Activated CD4-positive, alpha-beta T cell treated with anti-CD3 and anti-CD28 coated beads, Interleukin-2, Interleukin-4, amounts not matched to agents 100 ng/mL and 50 ng/mL, durations not matched to agents 16 hours and 8 hours (primary cell): Measurements from ENCODE around the gene CTIF.

ENCODE experiments used
- DNase-seq: peaks from one replicate; pipeline ENCODE4 v3.0.0-alpha.2; 2020; ENCODE audit warnings: low spot score

The CTIF gene

GRCh38 chr18:48551100-48551499, 12.3 kb downstream of the CTIF start:
- no peak for DNase-seq

- DNase-seq, result no peak
Measured at GRCh38 chr18:48552130-48552529, 13.3 kb downstream of the CTIF start.

DNA sequence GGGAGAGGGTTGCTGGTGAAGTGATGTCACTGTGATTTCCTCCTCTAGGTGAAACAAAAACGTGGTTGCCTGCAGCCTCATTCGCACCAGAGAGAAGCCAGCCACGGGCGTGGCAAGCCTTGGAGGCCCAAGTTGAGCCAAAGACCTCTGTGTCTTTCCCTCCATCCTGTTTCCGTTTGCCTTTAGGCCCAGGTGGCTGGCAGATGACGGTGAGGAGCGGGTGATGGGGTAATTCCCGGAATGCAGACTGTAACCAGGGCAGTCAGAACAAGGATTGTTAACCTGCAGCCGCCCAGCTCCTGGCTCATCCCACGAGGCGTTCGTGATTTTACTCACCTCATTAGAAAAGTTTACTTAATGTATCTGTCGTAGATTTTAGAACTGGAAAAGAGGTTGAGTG, 14.4 kb downstream of the CTIF start:
- DNase-seq, result no peak

GRCh38 chr18:48554610-48555400, 16.0 kb downstream of the CTIF start:
- DNase-seq, result no peak

- DNase-seq, result no peak
Measured at GRCh38 chr18:48555465-48555995, 16.7 kb downstream of the CTIF start.

- no peak for DNase-seq
Measured at GRCh38 chr18:48557640-48558174, 18.9 kb downstream of the CTIF start.

DNA sequence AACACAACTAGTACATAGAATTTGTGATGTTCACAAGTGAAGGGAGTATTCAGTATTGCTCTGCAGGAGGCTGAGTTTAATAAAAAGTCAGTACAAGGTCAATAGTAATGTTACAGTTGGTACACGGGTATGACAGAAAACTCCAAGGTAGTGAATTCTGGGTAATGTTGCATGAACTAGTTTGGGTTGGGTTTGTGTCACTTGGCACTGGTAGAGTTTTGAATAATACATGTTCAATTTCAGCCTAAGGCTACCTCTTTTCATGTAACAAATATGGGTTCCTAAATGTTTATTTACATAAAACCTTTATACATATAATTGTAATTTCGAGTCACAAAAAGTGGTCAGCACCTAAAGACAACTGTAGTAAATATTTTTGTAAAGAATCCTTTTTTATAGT, 19.4 kb downstream of the CTIF start:
- DNase-seq, result no peak

- no peak for DNase-seq
Measured at GRCh38 chr18:48560491-48560890, 21.7 kb downstream of the CTIF start.

GRCh38 chr18:48562075-48562474, 23.2 kb downstream of the CTIF start:
- DNase-seq, result no peak

DNA sequence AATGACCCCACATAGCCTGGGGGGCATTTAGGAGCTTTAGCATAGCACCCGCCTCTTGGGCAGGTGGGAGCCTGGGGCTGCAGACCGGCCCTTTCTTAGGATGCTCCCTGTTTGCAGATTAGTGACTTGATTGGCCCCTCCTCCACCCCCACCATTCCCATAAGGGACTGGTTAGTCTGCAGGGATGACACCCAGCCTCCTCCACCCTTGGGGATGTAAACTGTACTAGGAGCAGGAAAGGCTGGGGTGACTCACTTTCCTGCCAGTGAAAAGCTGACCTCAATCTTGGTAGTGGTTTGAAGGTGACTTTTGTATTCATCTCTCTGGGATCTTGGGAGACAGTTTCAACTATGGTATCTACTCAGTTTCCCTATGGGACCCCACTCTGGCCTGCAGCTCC, 24.2 kb downstream of the CTIF start:
- no peak for DNase-seq

DNA sequence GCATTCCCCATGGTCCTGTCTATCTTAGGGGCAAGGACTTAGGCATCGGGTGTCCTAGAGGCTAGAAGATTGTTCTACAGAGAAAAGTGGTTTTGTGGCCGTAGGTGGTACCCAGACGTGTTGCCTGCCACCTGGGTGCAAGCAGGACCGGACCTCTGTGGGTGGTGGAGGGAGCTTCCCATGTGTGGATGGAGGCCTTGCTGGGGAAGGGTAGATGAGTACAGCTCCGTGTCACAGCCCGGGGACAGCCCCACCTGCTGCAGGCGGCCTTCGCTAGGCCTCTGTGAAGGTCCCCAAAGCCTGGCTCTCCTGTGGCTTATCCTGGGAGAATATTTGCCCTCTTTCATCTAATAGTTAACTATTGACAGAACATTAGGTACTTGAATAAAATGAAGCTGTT, 25.3 kb downstream of the CTIF start:
- no peak for DNase-seq

DNA sequence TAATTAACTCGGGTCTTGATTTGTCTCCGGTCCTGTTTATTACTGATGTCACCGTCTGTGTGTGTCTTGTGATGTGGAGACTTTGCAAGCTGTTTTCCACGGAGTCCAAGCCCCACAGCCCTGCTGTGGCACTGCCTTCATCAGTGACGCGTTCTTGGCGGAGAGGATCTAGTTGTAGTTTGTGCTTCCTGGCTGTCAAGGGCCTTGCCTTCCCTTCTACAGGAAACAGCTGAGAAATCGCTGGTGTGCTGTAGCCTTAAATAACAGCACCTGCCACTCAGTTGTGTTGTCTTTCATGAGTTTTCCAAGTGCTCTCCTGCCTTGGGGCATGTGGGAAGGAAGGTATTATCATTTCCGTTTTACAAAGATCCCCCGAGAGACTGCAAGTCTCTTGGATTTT, 26.3 kb downstream of the CTIF start:
- DNase-seq, result no peak

GRCh38 chr18:48566589-48566988, 27.8 kb downstream of the CTIF start:
- DNase-seq, result no peak

GRCh38 chr18:48567388-48567787, 28.6 kb downstream of the CTIF start:
- DNase-seq, result no peak

DNA sequence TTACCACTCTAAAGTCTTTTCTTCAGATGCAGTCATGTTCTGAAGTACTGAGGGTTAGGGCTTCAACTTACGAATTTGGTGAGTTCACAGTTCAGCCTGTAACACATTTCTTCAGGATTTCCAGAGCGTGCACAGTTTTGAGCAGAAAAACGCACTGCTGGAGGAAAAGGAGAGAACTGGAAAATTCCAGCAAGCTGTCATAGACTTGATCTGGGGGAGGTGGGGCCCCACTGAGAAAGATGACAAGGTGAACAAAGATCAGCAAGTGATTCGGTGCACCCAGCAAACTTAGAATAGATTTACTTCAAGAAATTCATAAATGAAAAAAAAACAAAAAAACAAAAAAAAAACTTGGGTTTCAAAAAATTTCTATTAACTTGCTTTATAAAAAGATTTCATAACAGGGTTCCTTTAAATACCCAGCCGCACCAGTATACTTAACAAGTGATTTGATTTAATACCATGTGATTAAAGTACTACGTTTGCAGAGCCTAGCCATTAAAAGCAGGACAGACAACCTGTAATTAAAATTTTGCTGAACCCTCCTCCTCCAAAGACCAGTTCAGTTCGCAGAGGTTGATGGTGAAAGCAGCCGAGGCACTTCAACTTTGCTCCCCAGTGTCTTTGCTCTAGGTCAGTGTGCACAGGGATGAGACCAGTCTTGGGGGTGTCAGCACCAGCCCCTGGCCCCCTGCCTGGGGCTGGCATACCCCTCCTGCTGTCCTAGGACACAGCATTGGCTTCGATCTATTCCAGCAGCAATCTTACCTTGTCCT, 30.5 kb downstream of the CTIF start:
- DNase-seq, result no peak

GRCh38 chr18:48569915-48570264, 31.1 kb downstream of the CTIF start:
- no peak for DNase-seq

DNA sequence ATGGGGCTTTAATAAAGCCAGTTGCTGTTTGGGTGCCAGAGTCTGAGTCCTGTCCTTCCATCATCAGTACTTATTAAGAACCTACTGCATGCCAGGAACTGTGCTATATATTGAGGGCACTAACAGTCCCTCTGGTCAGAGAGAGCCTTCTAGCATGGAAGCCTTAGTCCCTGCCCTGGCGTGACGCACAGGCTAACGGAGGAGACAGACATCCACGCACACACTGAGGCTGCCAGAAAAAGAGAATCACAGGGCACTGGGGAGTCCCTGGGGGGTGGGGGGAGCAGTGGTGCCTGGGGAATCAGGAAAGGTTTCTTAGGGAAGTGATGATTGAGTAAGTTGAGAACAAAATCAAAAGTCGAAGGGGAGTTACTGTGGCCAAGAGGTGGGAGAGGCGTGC, 31.5 kb downstream of the CTIF start:
- DNase-seq, result no peak

GRCh38 chr18:48571639-48572384, 33.0 kb downstream of the CTIF start:
- DNase-seq, result no peak

DNA sequence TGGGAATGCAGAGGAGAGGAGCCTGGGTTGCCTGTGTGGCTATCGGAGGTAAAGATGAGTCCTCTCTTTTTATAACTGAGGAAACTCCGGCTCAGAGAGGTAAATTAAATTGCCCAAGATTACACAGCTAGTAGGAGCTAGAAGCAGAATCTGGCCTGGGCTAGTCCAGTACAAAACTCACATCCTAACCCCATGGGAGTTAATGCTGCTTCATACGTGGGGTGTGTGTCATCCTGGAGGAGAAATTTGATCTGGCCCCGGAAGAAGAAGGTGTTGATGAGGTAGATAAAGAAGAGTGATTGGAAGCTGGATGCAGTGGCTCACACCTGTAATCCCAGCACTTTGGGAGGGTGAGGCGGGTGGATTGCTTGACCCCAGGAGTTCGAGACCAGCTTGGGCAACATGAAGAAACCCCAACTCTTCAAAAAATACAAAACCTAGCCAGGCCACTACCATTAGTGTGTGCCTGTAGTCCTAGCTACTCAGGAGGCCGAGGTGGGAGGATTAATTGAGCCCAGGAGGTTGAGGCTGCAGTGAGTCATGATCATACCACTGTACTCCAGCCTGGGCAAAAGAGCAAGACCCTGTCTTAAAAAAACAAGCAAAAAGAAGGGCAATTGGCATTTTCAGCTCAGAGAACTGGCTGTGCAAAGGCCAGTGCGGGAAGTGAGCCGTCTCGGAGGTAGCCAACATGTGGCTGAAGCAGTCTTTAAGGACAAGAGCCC, 33.7 kb downstream of the CTIF start:
- no peak for DNase-seq

DNA sequence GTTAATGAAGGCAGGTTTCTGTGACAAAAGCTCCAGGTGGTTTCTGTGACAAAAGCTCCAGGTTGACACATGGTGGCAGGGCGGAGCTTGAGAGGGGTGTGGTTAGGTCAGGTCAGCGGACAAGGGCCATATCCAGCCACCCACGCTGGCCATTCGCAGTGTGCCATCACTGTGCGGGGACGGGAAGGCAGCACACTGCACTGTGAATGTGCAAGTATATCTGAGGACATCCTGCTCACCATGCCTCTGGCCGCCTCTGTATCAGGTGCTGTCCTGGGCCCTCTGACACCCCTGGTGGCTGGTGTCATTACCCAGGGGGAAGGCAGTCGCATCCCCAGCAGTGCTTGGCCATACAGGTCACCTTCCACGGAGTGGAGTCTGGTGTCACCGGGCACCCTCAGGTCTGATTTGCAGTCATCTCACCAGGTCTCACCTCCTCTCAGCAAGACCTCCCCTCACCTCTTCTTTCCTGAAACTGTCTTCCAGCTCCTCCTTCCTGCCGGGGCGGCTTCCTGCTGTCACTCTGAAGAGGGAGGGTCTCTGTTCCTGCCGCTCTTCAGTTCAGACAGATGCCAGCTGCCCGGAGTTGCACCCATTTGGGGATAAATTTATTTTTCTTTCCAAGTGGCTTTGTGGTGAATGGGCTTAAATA, 34.9 kb downstream of the CTIF start:
- no peak for DNase-seq

- DNase-seq, result no peak
Measured at GRCh38 chr18:48574667-48575300, 36.0 kb downstream of the CTIF start.
